SU-DHL-6 (cell line): ENCODE data around the gene DES.

Experiments
- H2AFZ ChIP-seq: fragments of 200-600 bp; sonication (generic); 2 replicates; pipeline ENCODE4 v1.6.1; 2014; ENCODE audit warnings: low read depth, mild to moderate bottlenecking, moderate library complexity, mixed read lengths, antibody characterized with exemption, low read length; ENCODE audit not compliant: severe bottlenecking
- H3F3A ChIP-seq: fragments of 200-600 bp; shearing (Covaris generic); 2 replicates; pipeline ENCODE4 v1.6.0; 2016; ENCODE audit warnings: antibody characterized with exemption, mild to moderate bottlenecking; ENCODE audit not compliant: insufficient read depth
- H3K27ac ChIP-seq: fragments of 200-600 bp; sonication (generic); 2 replicates; pipeline ENCODE4 v1.5.1; 2016; ENCODE audit warnings: low read depth, mild to moderate bottlenecking, low read length, moderate library complexity, mixed read lengths
- H3K27me3 ChIP-seq: fragments of 200-600 bp; sonication (generic), shearing (Covaris generic); 2 replicates; pipeline ENCODE4 v1.6.0; 2014; ENCODE audit warnings: mild to moderate bottlenecking, low read length
- H3K36me3 ChIP-seq: fragments of 200-600 bp; sonication (generic); 2 replicates; pipeline ENCODE4 v1.6.1; 2014; ENCODE audit warnings: mild to moderate bottlenecking, low read length, mixed read lengths
- H3K4me2 ChIP-seq: fragments of 300-600, 200-600 bp; shearing (Covaris generic), sonication (generic); 2 replicates; pipeline ENCODE4 v1.6.0; 2014; ENCODE audit warnings: low read length, low read depth, mild to moderate bottlenecking; ENCODE audit not compliant: poor library complexity, severe bottlenecking
- H3K4me3 ChIP-seq: fragments of 200-600 bp; sonication (generic); 2 replicates; pipeline ENCODE4 v1.5.1; 2014; ENCODE audit warnings: antibody characterized with exemption, low read length, mild to moderate bottlenecking, mixed read lengths; ENCODE audit not compliant: insufficient read depth, poor library complexity, severe bottlenecking
- H3K79me2 ChIP-seq: fragments of 200-600 bp; sonication (generic); 2 replicates; pipeline ENCODE4 v1.6.1; 2014; ENCODE audit warnings: mild to moderate bottlenecking, low read length, moderate library complexity; ENCODE audit not compliant: insufficient read depth
- H3K9ac ChIP-seq: fragments of 200-600 bp; sonication (generic); 2 replicates; pipeline ENCODE4 v1.7.0; 2014; ENCODE audit warnings: mild to moderate bottlenecking, low read length
- H3K9me2 ChIP-seq: fragments of 200-600 bp; sonication (generic); replicated peaks from 2 replicates; pipeline ENCODE4 v1.6.1; 2014; ENCODE audit warnings: low read length; ENCODE audit not compliant: insufficient read depth
- H3K9me3 ChIP-seq: fragments of 200-600 bp; sonication (generic); 2 replicates; pipeline ENCODE4 v1.6.1; 2014; ENCODE audit warnings: low read length, mixed read lengths; ENCODE audit not compliant: insufficient read depth
- H4K20me1 ChIP-seq: fragments of 200-600 bp; sonication (generic); 2 replicates; pipeline ENCODE4 v1.6.1; 2014; ENCODE audit warnings: low read depth, mild to moderate bottlenecking, antibody characterized with exemption, low read length, moderate library complexity, mixed read lengths
- EZH2phosphoT487 ChIP-seq: fragments of 200-600 bp; sonication (generic), shearing (Covaris generic); conservative IDR thresholded peaks from 2 replicates; pipeline ENCODE4 v1.6.1; 2018; ENCODE audit warnings: mild to moderate bottlenecking, antibody characterized with exemption, low read length, moderate library complexity, mixed read lengths
- TF ChIP-seq, protein P1 (sequence below): fragments of 200-600 bp; sonication (generic); IDR thresholded peaks from one replicate; pipeline ENCODE4 v1.5.1; 2017; ENCODE audit warnings: antibody characterized with exemption, mild to moderate bottlenecking, low read length, moderate library complexity; ENCODE audit not compliant: insufficient read depth, poor library complexity, severe bottlenecking

DES gene

GRCh38 chr2:219426068-219426443 lies 7.9 kb downstream of the DES start:
- no peak for TF ChIP-seq EZH2phosphoT487
- TF ChIP-seq, protein P1, sequence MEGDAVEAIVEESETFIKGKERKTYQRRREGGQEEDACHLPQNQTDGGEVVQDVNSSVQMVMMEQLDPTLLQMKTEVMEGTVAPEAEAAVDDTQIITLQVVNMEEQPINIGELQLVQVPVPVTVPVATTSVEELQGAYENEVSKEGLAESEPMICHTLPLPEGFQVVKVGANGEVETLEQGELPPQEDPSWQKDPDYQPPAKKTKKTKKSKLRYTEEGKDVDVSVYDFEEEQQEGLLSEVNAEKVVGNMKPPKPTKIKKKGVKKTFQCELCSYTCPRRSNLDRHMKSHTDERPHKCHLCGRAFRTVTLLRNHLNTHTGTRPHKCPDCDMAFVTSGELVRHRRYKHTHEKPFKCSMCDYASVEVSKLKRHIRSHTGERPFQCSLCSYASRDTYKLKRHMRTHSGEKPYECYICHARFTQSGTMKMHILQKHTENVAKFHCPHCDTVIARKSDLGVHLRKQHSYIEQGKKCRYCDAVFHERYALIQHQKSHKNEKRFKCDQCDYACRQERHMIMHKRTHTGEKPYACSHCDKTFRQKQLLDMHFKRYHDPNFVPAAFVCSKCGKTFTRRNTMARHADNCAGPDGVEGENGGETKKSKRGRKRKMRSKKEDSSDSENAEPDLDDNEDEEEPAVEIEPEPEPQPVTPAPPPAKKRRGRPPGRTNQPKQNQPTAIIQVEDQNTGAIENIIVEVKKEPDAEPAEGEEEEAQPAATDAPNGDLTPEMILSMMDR, result no peak
- Histone ChIP-seq H3K9me3 (no peaks in the 10 kb centered on the region), H3F3A (no peaks in the 10 kb centered on the region), H3K79me2 (no peaks in the 10 kb centered on the region), H3K4me2 (no peak overlapping the region), H3K36me3 (no peaks in the 10 kb centered on the region), H3K9me2 (no peaks in the 10 kb centered on the region), H3K4me3 (no peak overlapping the region), H4K20me1 (no peaks in the 10 kb centered on the region), H3K27me3 (no peaks in the 10 kb centered on the region), H3K9ac (no peak overlapping the region), H3K27ac (no peak overlapping the region), H2AFZ (no peak overlapping the region)

- Histone ChIP-seq H3K9me3 (no peaks in the 10 kb centered on the region), H3F3A (no peaks in the 10 kb centered on the region), H3K4me2 (no peak overlapping the region), H3K79me2 (no peaks in the 10 kb centered on the region), H3K4me3 (no peak overlapping the region), H3K27me3 (no peaks in the 10 kb centered on the region), H3K9me2 (no peaks in the 10 kb centered on the region), H2AFZ (no peak overlapping the region), H3K36me3 (no peaks in the 10 kb centered on the region), H3K27ac (no peak overlapping the region), H3K9ac (no peak overlapping the region), H4K20me1 (no peaks in the 10 kb centered on the region)
- TF ChIP-seq, protein P1, result no peak
- no peak for TF ChIP-seq EZH2phosphoT487
Observed at GRCh38 chr2:219426534-219427136, 8.5 kb downstream of the DES start.

DNA sequence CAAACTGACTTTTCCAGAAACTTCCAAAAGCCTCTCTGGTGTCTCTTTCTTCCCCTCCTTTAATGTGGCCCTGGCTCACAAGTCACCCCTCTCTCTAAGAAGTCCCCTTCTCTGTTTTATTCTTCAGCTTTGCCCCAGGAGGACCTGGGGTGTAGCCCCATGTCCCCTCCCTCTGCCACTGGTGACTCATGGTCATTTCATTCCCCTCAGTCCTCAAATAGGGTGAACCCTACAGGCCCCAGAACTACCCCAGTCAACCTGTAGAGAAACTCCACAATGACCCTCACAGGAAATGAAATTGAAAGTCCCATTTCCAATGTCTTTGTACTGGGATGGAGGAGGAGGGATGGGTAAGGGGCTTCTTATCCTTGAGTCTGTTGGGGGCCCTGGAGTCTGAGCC lies 10.3 kb downstream of the DES start:
- H3K27me3 ChIP-seq, result no peaks in the 10 kb centered on the region
- no peak overlapping the region for H2AFZ ChIP-seq
- H3K36me3 ChIP-seq, result no peaks in the 10 kb centered on the region
- no peaks in the 10 kb centered on the region for H4K20me1 ChIP-seq
- TF ChIP-seq, protein P1, result no peak
- no peak for TF ChIP-seq EZH2phosphoT487
- no peaks in the 10 kb centered on the region for H3K9me2 ChIP-seq
- H3K4me2 ChIP-seq, result no peak overlapping the region
- H3K27ac ChIP-seq, result no peak overlapping the region
- H3K4me3 ChIP-seq, result no peak overlapping the region
- no peaks in the 10 kb centered on the region for H3K9me3 ChIP-seq
- H3K79me2 ChIP-seq, result no peaks in the 10 kb centered on the region
- no peak overlapping the region for H3K9ac ChIP-seq
- no peaks in the 10 kb centered on the region for H3F3A ChIP-seq
